Neutrophil (primary cell): ENCODE measurements around the gene SIDT1.

ENCODE experiments used
- H3K27ac ChIP-seq: fragments of 200-600 bp; sonication (generic); 2 replicates; pipeline ENCODE4 v1.5.1; 2016; ENCODE audit warnings: mild to moderate bottlenecking, moderate library complexity
- H3K27me3 ChIP-seq: fragments of 200-600 bp; sonication (generic); 2 replicates; pipeline ENCODE4 v1.6.0; 2016; ENCODE audit warnings: mild to moderate bottlenecking
- H3K36me3 ChIP-seq: fragments of 200-600 bp; sonication (generic); 2 replicates; pipeline ENCODE4 v1.5.1; 2017
- H3K4me1 ChIP-seq, 2 experiments: fragments of 200-600 bp in 1 of 2; sonication (generic) in 1 of 2; 1 replicate in 1 of 2; 2 replicates in 1 of 2; pipeline versions ENCODE4 v1.5.1 to v1.6.1; 2013 to 2016; ENCODE audit warnings: low read depth in 1 of 2, low read length in 1 of 2, mild to moderate bottlenecking in 1 of 2, moderate library complexity in 1 of 2; ENCODE audit not compliant: control insufficient read depth in 1 of 2, insufficient read depth in 1 of 2
- H3K4me3 ChIP-seq, 2 experiments: fragments of 200-600 bp in 1 of 2; sonication (generic) in 1 of 2; 1 replicate in 1 of 2; 2 replicates in 1 of 2; pipeline ENCODE4 v1.5.1; 2013 to 2016; ENCODE audit warnings: low read depth in 1 of 2, low read length in 1 of 2, mild to moderate bottlenecking in 1 of 2, moderate library complexity in 1 of 2
- H3K9me3 ChIP-seq: fragments of 200-600 bp; sonication (generic); 2 replicates; pipeline ENCODE4 v1.5.1; 2016
- TF ChIP-seq, protein P1 (sequence below): fragments of 200-600 bp; sonication (generic); IDR thresholded peaks from 2 replicates; pipeline ENCODE4 v1.5.1; 2016; ENCODE audit warnings: antibody characterized with exemption

The SIDT1 gene

DNA sequence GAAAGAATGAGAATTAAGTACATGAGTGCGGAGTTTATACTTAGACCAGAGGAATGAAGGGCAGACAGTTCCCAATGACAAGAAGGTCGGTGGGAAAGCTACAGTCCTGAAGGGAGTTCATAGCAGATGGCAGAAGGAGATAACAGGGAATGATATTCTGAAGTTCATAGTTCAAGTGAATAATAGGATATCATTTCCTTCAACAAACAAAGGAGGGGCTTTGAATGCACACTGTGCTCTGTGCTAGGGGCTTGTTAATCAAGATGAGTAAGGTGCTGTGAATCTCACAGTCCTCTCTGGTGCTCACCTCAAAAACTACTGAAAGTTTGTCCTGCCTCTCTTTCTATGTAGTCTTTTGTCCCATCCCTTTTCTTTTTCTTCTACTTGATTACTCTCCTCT, 41.9 kb downstream of the SIDT1 start:
- Histone ChIP-seq H3K27ac (no peak overlapping the region), H3K4me1 (no peaks in the 10 kb centered on the region), H3K4me3 (no peak overlapping the region), H3K27me3 (no peaks in the 10 kb centered on the region), H3K36me3 (no peaks in the 10 kb centered on the region), H3K9me3 (no peaks in the 10 kb centered on the region)
- TF ChIP-seq, protein P1, sequence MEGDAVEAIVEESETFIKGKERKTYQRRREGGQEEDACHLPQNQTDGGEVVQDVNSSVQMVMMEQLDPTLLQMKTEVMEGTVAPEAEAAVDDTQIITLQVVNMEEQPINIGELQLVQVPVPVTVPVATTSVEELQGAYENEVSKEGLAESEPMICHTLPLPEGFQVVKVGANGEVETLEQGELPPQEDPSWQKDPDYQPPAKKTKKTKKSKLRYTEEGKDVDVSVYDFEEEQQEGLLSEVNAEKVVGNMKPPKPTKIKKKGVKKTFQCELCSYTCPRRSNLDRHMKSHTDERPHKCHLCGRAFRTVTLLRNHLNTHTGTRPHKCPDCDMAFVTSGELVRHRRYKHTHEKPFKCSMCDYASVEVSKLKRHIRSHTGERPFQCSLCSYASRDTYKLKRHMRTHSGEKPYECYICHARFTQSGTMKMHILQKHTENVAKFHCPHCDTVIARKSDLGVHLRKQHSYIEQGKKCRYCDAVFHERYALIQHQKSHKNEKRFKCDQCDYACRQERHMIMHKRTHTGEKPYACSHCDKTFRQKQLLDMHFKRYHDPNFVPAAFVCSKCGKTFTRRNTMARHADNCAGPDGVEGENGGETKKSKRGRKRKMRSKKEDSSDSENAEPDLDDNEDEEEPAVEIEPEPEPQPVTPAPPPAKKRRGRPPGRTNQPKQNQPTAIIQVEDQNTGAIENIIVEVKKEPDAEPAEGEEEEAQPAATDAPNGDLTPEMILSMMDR: no peak

GRCh38 chr3:113575206-113575605, 42.9 kb downstream of the SIDT1 start:
- Histone ChIP-seq H3K9me3 (no peaks in the 10 kb centered on the region), H3K4me3 (no peak overlapping the region), H3K36me3 (no peaks in the 10 kb centered on the region), H3K27me3 (no peaks in the 10 kb centered on the region), H3K27ac (no peak overlapping the region), H3K4me1 (no peaks in the 10 kb centered on the region)
- TF ChIP-seq, protein P1: no peak

DNA sequence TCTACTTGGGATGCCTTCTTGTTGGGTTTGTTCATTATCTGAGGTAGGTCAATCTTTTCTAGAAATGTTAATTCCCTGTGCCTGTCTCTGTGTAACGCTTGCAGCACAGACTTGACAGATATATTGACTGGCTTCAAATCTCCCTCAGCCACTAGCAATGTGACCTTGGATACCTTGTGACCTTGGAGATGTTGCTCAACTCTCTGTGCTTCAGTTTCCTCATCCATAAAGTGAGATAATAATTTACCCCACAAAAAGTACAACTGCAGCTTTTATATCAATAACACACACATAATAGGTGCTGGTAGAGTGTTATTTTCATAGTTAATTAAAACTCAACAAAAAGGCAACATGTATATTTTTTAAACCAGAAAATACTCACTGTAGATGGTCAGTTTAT, 52.9 kb downstream of the SIDT1 start:
- TF ChIP-seq, protein P1: no peak
- H3K4me3 ChIP-seq: no peak overlapping the region
- H3K36me3 ChIP-seq: no peaks in the 10 kb centered on the region
- H3K4me1 ChIP-seq: no peaks in the 10 kb centered on the region
- no peaks in the 10 kb centered on the region for H3K27me3 ChIP-seq
- no peak overlapping the region for H3K27ac ChIP-seq
- H3K9me3 ChIP-seq: no peaks in the 10 kb centered on the region

GRCh38 chr3:113585720-113586119, 53.4 kb downstream of the SIDT1 start:
- Histone ChIP-seq H3K27ac (no peak overlapping the region), H3K4me3 (no peak overlapping the region), H3K36me3 (no peaks in the 10 kb centered on the region), H3K27me3 (no peaks in the 10 kb centered on the region), H3K4me1 (no peaks in the 10 kb centered on the region), H3K9me3 (no peaks in the 10 kb centered on the region)
- TF ChIP-seq, protein P1: no peak

DNA sequence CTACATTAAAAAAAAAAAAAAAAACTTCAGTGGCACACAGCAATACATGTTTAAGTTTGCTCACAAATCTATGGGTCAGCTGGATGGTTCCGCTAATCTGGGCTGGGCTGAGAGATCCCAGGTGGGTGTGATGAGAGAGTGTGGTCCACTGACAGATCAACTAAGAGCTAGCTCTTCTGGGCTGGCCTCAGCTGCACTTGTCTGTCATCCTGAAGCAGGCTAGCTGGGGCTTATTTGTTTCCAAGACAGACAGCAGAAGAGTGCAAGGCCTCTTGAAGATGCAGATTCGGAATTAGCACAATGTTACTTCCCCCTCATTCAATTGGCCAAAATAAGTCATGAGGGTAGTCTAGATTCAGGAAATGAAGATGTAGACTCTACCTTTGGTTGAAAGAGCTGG, 56.5 kb downstream of the SIDT1 start:
- no peaks in the 10 kb centered on the region for H3K9me3 ChIP-seq
- no peaks in the 10 kb centered on the region for H3K27me3 ChIP-seq

More for the DNA sequence above, 56.5 kb downstream of the SIDT1 start:
- Histone ChIP-seq H3K27ac (no peak overlapping the region), H3K4me1 (no peaks in the 10 kb centered on the region), H3K4me3 (no peak overlapping the region), H3K36me3 (no peaks in the 10 kb centered on the region)
- TF ChIP-seq, protein P1: no peak
